Measurements from ENCODE around the gene HSPB6. TPM values are rescaled to one million over a fixed set of nuclear protein-coding genes. Genes with fewer than 3 reads are reported as not detected.

Gene HSPB6
- total RNA-seq, 2 donors from 2014 or later: 35.0 to 117 TPM

GRCh38 chr19:35754370-35755130 is 2.3 kb downstream of the HSPB6 start:
- H3K9me3 ChIP-seq: no peaks in the 10 kb centered on the region
- H3K36me3 ChIP-seq (replicated peaks in 1 of 2; ENCODE audit: insufficient read depth in 1 of 2, low read depth in 2 of 2): peaks cover 0 to 7% of the 10 kb centered on the region in 2 donors
- ATAC-seq: no peak
- WGBS, 2 donors: 77 to 84% methylated on average over 13 of the region's 13 CpGs
- peaks cover 33% of the 10 kb centered on the region for H3K4me1 ChIP-seq
- no peak for DNase-seq
- H3K4me3 ChIP-seq: no peak overlapping the region
- intact Hi-C loops (cut with DNase I): no loop called here
- no peak for TF ChIP-seq POLR2A (IDR thresholded peaks at IDR 0.05)
- TF ChIP-seq, protein P1, sequence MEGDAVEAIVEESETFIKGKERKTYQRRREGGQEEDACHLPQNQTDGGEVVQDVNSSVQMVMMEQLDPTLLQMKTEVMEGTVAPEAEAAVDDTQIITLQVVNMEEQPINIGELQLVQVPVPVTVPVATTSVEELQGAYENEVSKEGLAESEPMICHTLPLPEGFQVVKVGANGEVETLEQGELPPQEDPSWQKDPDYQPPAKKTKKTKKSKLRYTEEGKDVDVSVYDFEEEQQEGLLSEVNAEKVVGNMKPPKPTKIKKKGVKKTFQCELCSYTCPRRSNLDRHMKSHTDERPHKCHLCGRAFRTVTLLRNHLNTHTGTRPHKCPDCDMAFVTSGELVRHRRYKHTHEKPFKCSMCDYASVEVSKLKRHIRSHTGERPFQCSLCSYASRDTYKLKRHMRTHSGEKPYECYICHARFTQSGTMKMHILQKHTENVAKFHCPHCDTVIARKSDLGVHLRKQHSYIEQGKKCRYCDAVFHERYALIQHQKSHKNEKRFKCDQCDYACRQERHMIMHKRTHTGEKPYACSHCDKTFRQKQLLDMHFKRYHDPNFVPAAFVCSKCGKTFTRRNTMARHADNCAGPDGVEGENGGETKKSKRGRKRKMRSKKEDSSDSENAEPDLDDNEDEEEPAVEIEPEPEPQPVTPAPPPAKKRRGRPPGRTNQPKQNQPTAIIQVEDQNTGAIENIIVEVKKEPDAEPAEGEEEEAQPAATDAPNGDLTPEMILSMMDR (IDR thresholded peaks at IDR 0.05): no peak
- H3K27me3 ChIP-seq: no peaks in the 10 kb centered on the region
- H3K27ac ChIP-seq: peak overlapping the region in 2 of 4 donors; percentile 22 to 56

- DNase-seq: peak in 1 of 4 donors; percentile 12
- WGBS, 2 donors: 90 to 91% methylated on average over 9 to 19 of the region's 20 CpGs
- H3K9me3 ChIP-seq: no peaks in the 10 kb centered on the region
- H3K27me3 ChIP-seq: no peaks in the 10 kb centered on the region
- H3K27ac ChIP-seq: peak overlapping the region in 1 of 4 donors; percentile 2
- peaks cover 34% of the 10 kb centered on the region for H3K4me1 ChIP-seq
- no peak for ATAC-seq
- no peak overlapping the region for H3K4me3 ChIP-seq
- intact Hi-C loops (cut with DNase I): no loop called here
- H3K36me3 ChIP-seq (replicated peaks in 1 of 2; ENCODE audit: insufficient read depth in 1 of 2, low read depth in 2 of 2): peaks cover 0 to 7% of the 10 kb centered on the region in 2 donors
- TF ChIP-seq POLR2A (IDR thresholded peaks at IDR 0.05): no peak
- TF ChIP-seq, protein P1 (IDR thresholded peaks at IDR 0.05): no peak
These were observed 3.0 kb downstream of the HSPB6 start for GRCh38 chr19:35753634-35754369.

GRCh38 chr19:35752746-35753350 is 4.0 kb downstream of the HSPB6 start:
- 88 to 96% methylated on average over 14 to 20 of the region's 20 CpGs for WGBS, 2 donors
- no peaks in the 10 kb centered on the region for H3K27me3 ChIP-seq
- intact Hi-C loops (cut with DNase I): no loop called here
- TF ChIP-seq POLR2A (IDR thresholded peaks at IDR 0.05): no peak
- TF ChIP-seq, protein P1 (IDR thresholded peaks at IDR 0.05): no peak
- H3K4me3 ChIP-seq: no peak overlapping the region
- H3K27ac ChIP-seq: no peak overlapping the region
- DNase-seq (no peak), ATAC-seq (no peak)
- H3K36me3 ChIP-seq (replicated peaks in 1 of 2; ENCODE audit: insufficient read depth in 1 of 2, low read depth in 2 of 2): peaks cover 0 to 7% of the 10 kb centered on the region in 2 donors
- no peaks in the 10 kb centered on the region for H3K9me3 ChIP-seq
- H3K4me1 ChIP-seq: peaks cover 33% of the 10 kb centered on the region

- Histone ChIP-seq H3K36me3 (replicated peaks in 1 of 2; ENCODE audit: insufficient read depth in 1 of 2, low read depth in 2 of 2) (peaks cover 0 to 7% of the 10 kb centered on the region in 2 donors), H3K27me3 (no peaks in the 10 kb centered on the region), H3K4me1 (peaks cover 31% of the 10 kb centered on the region), H3K27ac (no peak overlapping the region), H3K4me3 (no peak overlapping the region), H3K9me3 (no peaks in the 10 kb centered on the region)
- no peak for DNase-seq
- WGBS, 2 donors: 84 to 93% methylated on average over 11 to 14 of the region's 14 CpGs
- intact Hi-C loops (cut with DNase I): no loop called here
- no peak for TF ChIP-seq POLR2A (IDR thresholded peaks at IDR 0.05)
- TF ChIP-seq, protein P1 (IDR thresholded peaks at IDR 0.05): no peak
- ATAC-seq: no peak
These were observed 4.7 kb downstream of the HSPB6 start for GRCh38 chr19:35751839-35752745.
